ENCODE results near the gene RALGPS1.

GRCh38 chr9:126932871-126933321, 18.3 kb downstream of the RALGPS1 start:
- TF ChIP-seq EZH2 (IDR thresholded peaks at IDR 0.05) (no peak), EZH2phosphoT487 (IDR thresholded peaks at IDR 0.05) (no peak)
- TF ChIP-seq, protein P1, sequence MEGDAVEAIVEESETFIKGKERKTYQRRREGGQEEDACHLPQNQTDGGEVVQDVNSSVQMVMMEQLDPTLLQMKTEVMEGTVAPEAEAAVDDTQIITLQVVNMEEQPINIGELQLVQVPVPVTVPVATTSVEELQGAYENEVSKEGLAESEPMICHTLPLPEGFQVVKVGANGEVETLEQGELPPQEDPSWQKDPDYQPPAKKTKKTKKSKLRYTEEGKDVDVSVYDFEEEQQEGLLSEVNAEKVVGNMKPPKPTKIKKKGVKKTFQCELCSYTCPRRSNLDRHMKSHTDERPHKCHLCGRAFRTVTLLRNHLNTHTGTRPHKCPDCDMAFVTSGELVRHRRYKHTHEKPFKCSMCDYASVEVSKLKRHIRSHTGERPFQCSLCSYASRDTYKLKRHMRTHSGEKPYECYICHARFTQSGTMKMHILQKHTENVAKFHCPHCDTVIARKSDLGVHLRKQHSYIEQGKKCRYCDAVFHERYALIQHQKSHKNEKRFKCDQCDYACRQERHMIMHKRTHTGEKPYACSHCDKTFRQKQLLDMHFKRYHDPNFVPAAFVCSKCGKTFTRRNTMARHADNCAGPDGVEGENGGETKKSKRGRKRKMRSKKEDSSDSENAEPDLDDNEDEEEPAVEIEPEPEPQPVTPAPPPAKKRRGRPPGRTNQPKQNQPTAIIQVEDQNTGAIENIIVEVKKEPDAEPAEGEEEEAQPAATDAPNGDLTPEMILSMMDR (IDR thresholded peaks at IDR 0.05) = peak; percentile 21
